Activated CD4-positive, alpha-beta T cell treated with anti-CD3 and anti-CD28 coated beads, Interleukin-2, Interleukin-6, amounts not matched to agents 100 ng/mL and 50 ng/mL, durations not matched to agents 16 hours and 8 hours (primary cell): ENCODE results near the gene RAP1GAP2.
"Not testable (repeated sequence)": the region's sequence is repeated elsewhere in the genome, so short reads cannot be mapped to it uniquely, and the experiment has no call there.

Experiments
- DNase-seq: peaks from one replicate; pipeline ENCODE4 v3.0.0-alpha.2; 2020

RAP1GAP2 gene

DNA sequence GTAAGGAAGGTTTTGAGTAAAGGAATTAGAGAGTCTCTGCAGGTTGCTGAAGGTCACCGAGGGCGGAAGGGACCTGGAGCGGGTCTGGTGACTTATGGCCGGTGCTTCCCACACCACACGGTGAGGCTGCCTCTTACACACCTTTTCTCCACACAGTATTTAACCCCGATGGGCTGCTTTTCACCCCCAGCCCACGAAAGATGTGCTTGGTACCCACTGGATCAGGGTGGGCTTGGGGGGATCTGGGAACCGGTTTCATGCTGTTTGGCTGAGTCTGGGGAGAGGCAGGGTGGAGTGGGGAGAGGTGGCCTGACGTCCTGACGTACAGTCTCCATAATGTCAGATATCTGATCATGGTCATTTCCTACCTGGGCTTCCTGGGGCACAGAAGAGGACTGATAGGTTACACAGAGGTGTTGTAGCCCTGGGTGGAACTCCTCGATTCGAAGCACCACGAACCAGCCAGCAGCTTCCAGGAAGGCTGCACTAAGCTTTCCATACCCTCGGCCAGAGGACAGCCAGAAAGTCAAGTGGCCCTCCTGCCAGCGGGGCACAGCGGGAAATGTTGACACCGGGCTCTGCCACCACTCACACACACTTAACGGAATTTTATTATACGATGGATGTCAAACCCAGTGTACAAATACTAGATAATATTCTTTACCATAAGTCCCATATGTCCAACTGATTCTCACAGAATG is 233.1 kb downstream of the RAP1GAP2 start:
- no peak for DNase-seq

DNA sequence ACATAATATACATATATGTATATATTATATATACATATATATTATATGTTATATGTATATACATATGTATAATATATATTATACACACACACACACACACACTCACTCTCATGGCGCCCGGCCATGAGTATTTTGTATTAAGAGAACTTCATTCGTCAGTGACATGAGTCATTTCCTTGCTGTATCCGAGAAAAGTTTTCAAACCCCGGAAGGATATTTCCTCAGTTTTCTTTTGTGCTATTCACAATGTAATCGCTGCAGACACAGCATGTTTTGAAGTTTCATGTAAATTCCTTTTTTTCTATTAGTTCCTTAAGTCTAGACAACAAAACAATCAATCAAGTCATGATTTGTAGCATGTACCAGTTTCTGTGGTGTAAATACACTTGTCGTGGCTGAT is 233.9 kb downstream of the RAP1GAP2 start:
- no peak for DNase-seq

- DNase-seq = not testable (repeated sequence)
Observed at GRCh38 chr17:3030852-3031470, 234.7 kb downstream of the RAP1GAP2 start.

- DNase-seq = no peak
Observed at GRCh38 chr17:3032258-3033247, 236.3 kb downstream of the RAP1GAP2 start.

- no peak for DNase-seq
Observed at GRCh38 chr17:3033248-3033640, 237.0 kb downstream of the RAP1GAP2 start.

DNA sequence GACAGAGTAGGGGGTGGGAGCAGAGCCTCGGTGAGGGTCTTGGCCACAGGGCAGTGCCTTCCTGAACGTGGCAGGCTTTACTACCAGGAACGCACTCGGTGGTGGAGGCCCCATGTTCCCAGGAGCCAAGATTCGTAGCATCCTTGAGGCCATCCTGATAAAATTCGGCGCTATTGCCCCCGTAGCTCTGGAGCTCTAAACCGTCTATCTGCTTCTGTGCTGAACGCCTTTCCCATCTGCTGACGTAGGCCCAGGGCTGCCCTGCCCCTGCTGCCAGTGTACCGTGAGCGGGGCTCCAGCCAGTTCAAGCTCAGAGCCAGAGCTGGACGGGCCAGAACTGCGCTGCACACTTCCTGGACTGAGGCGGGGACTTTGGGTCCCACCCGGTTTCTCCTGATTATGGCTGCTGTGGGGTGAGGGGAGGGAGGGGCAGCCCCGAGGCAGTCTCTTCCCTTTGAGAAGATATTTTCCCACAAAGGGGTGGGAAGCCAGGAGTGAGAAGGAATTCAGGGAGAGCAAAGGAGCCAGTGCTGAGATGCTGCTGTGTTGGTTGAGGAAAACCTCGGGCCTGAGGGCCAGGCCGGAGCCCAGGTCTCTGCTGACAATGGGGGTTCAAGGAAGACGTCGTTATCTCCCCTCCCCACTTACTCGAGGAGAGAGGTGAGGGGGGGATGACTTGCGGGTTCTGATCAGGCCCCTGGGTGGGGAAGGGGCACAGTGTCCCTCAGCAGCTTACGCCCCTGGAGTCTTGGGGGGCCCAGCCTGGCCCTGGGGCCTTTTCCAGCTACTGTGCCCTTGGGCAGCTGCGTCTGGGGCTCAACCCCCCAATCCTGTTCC is 237.7 kb downstream of the RAP1GAP2 start:
- no peak for DNase-seq

DNA sequence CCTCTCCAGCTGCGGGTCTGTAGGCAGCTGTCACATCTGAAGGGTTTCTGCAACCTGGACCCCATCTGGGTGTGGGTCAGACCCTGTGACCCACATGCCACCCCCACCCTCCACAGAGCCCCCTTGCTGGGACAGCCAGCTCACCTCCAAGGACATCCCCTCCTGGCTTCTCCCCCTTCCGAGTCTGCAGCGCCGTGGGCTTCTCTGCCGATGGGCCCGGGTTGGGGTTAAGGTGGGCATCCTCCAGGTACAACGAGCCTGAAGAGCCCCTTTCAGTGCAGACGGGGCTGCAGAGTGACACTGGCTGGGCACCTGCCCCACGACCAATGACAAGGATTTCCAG is 238.3 kb downstream of the RAP1GAP2 start:
- no peak for DNase-seq

DNA sequence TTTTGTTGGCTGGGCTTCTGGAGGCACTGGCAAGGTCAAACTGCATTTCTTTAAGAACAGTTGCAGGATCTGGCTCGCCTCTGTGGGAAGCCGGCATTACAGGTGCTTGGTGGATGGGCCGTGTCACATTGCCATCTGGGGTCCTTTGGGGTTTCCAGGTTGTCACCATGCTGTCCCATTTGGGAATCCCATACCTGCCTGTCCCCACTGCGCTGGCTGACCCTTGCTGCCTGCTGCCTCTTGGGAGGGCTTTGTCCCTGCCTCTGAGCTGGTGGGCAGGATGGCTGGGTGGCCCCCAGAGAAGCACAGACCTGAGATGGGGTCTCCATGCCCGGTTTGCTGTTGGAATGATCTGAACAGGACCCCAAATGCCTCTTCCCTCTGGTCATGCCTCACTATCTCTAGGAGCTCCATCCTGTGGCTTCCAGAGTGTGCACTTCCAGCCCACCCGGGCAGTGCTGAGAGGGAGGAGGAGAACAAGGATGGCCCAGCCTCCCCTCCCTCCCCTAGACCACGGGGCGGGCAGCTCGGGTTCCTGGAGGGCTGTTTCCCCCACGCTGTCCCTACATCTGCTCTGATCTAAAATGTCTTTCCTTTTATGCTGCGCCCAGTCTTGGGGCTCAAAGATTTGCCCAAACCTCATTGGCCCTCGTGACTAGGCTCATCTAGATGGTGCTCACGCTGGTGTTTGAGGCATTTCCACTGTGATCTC is 239.2 kb downstream of the RAP1GAP2 start:
- no peak for DNase-seq

DNA sequence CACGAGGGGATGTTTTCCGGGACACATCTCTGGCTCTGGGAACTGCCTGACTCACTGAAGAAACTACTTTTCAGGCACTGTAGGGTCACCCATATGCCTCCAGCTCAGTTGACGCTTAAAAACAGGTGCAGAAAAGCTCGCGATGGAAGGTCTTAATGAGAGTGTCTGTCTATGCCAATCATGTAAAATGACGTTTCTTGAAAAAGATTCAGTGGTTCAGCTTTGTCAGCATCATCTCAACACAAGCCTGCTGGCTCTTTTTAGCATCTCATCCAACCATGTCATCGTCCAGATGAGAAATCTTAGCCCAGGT is 239.7 kb downstream of the RAP1GAP2 start:
- no peak for DNase-seq

DNA sequence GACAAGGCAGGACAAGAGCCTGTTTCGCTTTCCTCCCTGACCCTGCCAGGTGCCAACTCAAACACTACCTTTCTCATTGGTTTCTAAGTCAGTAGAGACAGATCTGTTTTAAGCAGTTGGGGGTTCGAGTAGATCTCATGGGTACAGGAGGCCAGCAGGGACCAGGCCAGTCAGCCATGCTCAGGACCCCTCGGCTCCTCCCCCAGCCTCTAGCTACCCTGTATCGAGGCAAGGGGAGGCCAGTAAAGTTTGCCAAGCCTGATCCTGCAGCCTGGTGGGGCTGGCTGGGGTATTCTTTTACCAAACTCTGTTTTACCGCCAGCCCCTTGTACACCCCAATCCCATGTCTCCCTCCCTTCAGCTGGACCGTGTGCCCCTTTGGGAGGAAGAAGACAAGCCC is 240.6 kb downstream of the RAP1GAP2 start:
- no peak for DNase-seq

DNA sequence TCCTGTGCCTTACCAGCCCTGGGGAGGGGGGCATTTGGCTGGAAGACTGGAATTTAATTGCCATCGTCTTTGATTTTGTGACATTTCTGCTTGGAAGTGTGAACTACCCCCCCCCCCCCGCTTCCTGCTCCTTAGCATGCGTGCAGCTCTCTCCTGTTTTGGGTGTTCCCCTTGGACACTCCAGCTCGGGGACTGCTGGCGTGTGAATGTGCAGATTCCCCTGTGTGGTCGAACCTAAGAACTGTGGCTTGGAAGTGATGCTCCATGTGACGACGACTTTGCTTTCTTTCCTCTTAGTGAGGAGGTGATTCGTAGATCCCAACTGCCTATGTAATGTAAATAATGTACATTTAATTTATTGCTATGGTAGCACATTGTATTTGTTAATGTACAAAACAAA is 241.0 kb downstream of the RAP1GAP2 start:
- DNase-seq = no peak

DNA sequence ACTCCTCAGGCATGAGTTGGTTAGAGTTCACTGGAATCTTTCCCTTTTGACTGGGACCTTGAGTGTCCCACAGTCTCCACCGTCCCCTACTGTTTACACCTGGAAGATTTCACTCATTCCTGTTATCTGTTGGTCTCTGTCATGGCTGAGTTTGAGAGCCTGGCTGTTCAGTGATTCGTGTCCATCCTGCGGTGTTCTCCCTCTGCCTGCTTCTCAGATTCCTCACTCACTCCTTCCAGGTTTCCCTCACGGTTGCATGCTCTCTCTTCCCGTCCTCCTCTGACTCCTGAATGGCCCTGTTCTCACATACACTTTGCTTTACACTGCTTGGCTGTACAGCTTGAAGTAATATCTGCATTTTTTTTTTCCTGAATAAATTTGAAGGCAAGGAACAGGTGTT is 242.7 kb downstream of the RAP1GAP2 start:
- DNase-seq = no peak

DNA sequence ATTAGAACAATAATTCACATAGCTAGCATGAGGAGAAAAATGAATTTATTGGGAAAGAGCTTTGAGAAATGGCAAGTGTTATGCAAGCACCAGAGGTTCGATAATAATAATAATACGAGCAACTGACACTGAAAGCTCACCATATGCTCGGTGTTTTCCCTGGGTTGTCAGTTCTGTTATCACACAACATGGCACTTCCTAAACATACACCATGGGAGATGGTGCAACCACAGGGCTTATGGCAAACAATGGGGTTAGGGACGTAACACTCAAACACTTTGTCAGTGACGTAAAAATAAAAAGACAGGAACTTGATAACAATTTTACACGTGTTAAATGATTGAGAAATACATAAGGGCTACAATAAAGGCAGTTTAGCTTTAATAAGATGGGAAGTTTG is 243.5 kb downstream of the RAP1GAP2 start:
- DNase-seq = no peak

DNA sequence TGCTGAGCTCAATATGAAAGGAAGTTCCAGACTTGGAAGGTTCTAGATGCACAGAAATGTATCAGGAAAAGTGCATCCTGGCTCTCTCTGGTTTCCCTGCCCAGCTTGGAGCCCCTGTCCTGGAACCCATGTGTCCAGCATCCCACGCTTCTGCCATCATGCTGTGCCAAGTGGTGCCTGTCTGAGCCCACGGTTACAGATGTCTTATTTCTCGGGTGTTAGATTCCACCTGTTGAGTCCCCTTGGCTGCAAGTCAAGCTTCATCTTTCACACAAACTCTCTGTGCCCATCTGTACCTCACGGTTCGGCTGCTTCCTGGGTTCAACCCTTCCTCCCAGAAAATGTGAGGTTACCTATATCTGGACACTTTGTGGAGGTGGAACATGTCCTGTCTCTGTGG is 244.6 kb downstream of the RAP1GAP2 start:
- no peak for DNase-seq

DNA sequence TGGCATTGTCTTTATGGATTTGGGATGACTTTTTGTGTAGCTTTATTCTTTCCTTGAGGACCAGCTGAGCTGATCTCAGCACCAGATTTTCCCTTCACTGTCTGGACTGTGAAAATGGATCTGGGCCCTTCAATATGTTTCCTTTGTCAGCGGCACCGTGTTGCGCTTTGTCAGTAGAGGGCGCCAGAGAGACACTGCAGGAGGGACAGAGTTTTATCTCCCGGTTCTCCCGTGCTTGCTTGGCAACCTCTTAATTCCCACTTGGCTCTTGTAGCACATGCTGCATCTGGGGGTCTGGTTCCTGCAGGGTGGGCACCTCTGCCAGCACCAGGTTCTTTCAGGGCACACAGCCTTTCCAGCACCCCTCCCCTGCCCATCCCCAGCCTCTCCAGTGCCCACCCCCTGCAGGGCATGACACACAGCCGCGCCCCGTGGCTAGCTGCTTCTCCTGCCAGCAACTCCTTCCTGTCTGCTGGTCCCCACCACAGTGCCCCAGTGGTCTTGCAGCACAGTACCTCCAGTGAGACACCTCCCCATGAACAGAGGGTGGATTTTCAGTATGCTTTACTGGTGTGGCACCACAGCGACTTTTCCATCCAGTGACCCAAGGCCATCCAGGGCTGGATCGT is 247.6 kb downstream of the RAP1GAP2 start:
- peak; percentile 53 for DNase-seq

DNA sequence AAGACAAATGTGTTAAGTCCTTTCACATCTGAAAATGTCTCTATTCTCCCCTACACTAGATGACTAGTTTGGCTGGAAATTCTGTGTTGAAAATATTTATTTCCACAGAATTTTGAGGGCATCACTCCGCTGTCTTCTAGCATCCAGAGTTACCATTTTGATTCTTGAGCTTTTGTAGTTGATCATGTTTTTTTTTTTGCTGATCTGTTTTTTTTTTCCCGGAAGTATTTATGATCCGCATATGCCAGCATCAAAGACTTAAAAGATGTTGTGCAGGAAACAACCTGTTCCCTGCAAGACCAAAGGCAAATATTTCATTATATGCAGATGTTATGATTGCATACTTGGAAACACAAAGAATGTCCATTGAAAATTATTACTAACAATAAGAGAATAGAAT is 250.5 kb downstream of the RAP1GAP2 start:
- DNase-seq = no peak

- DNase-seq = peak; percentile 97
Observed at GRCh38 chr17:3048727-3049471, 252.7 kb downstream of the RAP1GAP2 start.

DNA sequence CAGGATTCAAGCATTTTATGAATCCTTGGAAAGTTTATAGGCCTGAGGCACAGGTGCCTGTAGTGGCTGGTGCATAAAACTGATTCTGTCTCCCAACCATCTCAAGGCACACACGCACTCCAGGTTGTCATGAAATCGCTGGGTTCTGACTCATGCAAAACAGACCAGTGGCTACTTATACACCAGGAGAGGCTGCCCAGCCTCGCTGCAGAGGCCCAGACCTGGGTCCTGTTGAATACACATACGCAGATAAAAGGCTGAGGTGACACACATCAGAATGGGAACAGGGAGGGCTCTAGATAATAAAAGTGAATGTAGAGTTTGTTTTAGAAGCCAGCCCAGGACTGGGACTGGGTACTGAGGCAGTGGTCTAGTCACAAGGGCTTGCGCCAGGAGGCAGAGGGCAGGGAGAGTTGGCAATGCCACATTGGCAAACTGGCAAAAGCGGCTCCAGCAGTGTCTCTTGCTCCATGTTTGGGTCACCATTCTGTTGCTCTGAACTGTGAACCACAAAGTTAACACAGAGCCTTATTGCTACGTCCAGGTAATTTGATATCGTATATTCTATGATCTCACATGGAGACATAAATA is 253.6 kb downstream of the RAP1GAP2 start:
- no peak for DNase-seq

DNA sequence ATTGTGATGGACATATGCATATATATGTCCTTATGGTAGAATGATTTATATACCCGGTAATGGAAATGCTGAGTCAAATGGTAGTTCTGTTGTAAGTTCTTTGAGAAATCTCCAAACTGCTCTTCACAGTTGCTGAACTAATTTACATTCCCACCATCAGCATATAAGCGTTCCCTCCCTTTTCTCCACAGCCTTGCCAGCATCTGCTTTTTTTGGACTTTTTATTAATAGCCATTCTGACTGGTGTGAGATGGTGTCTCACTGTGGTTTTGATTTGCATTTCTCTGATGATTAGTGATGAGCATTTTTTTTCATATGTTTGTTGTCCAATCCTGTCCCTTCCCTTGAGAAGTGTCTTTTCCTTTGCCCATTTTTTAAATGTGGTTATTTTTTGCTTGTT is 258.6 kb downstream of the RAP1GAP2 start:
- DNase-seq = not testable (repeated sequence)

GRCh38 chr17:3062824-3063377 is 266.7 kb downstream of the RAP1GAP2 start:
- not testable (repeated sequence) for DNase-seq
